Activated CD8-positive, alpha-beta memory T cell treated with anti-CD3 and anti-CD28 coated beads, Interleukin-2, amount 50 U/mL, for 48 hours (primary cell): ENCODE results near the gene MYO9A.

ENCODE experiments used
- DNase-seq: peaks from one replicate; pipeline ENCODE4 v3.0.0-alpha.2; 2020

MYO9A gene

DNA sequence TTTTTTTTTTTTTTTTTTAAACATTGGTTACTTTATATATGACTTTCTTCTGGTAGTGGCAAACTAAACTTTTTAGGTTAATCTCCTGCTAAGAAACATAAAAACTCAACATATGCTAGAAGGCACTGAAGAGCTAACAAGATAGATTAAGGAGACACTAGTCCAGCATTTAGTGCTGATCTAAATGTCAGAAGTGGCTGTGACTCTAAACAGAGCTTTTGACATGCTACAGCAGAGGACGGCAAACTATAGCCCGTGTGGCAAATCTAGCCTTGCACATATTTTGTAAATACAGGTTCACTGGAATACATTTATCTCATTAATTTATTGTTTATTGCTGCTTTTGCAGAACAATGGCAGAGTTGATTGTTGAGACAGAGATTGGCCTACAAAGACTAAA is 287.0 kb downstream of the MYO9A start:
- DNase-seq: no peak

DNA sequence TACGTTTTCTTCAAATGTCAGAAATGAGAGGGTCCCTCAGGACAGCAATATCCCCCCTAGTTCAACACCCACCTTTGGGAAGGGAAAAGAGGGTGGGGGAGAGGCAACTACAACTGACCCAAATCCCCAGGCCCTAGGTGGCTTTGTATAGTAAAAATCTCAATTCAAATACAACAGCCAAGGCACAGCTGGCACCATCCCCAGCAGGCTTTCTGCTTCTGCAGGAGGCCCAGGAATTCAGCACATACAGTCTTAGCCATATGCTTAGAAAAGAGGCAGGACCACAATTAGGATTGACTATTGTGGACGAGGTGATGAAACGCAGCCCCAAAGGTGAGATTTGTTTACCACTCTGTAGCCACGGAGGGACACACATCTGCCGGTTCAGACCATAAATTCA is 291.8 kb downstream of the MYO9A start:
- DNase-seq: no peak

DNA sequence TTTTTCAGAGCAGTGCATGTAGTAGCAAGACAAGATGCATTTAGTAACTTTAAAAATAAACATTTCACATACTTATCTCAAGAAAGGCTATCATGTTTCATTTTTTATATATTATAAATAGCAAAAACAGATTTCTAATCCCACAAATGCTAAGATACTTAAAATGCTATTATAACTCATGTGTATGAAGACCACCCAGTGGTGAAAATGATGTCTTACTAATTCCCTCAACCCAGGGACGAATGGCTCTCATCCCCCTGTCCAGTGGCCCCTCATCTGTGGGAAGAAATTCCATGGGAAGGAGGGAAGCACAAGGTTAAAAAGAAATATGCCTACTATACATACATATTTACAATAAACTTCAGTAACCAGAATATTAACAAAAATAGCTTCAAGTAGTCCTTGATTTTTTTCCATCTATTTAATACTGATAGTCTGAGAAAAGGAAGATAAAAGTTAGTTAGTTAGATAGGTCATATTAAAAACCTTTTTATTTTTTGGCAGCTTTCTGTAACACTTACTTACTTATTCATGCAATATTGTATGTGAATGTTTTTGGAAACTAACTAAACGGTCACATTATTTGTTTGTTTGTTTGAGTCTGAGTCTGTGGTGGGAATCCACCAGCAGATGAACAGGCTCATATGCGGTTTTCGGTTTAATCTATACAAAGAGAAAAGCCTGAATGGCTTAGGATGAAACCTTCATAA is 292.8 kb downstream of the MYO9A start:
- DNase-seq: no peak

DNA sequence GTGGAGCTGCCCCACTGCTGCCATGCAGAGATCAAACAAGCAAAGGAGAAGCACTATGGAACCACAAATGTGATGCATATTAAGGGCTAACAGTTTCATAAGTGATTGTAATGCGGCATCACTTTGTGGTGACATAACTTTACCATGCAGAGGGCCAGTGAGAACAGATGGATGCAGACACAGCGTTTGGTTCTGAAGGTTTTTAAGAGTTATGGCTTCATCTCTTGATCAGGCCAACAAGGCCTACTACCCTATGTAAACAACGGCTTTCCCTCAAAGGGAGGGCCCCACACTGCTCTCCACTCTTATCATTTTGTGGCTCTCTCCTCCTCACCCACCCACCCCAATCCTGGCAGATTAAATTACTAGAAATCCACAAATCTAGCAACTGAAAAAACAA is 294.1 kb downstream of the MYO9A start:
- no peak for DNase-seq

DNA sequence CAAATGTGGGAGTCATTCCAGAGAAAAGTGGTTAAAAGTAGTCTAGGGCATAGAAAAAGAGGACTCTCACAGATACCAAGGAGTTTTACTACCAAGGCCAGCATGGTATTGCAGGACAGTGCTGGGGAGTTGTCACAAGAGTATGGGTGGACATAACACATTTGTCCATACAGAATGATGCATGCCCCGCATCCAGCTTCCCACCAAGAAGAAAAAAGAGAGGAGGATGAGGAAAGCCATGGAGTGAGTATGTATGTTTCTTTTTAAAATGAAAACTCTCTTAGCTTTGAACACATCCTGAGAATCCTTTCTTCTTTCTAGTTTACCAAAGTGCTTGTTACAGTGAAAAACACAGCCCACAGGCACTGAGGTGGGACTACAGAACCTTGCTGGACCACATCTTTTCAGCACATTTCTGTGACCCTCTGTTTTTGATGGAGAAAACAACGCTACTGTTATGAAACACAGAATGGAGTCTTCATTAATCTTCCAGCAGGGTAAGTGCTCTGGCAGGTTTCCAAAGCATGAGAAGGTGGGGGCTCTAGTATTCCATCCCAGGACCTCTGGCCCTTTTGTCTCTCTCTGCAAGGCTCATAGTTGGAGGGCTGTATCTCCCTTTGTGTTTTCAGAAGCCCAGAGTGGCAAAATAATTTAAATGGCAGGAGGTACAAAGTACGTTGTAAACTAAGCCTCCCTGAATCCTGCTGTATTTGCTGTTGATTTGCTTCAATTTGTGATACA is 294.9 kb downstream of the MYO9A start:
- no peak for DNase-seq

DNA sequence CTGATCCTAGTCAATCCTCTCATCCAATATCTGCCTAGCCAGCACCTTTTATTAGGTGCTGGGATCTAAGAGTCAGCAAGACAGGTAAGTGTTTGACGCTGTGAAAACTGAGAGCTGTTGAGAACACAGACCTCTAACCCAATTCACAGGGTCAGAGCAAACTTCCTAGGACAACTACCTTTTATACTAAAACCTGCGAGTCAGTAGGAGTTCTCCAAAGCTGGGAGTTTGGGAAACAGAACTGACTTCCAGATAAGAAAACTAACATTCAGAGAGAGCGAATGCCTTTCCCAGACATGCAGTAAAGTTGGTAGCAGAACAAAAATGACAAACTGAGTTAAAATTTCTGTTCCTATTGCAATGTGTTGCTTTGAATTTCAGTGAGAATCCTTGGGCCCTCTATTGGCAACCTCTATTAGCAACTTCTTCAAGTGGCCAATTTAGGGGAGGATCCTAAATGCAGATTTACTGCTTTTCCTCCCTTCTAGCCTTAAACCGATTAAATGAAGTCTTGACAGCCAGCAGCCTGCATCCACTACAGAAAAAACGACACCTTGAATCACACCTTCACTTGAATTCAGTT is 296.3 kb downstream of the MYO9A start:
- DNase-seq: no peak

DNA sequence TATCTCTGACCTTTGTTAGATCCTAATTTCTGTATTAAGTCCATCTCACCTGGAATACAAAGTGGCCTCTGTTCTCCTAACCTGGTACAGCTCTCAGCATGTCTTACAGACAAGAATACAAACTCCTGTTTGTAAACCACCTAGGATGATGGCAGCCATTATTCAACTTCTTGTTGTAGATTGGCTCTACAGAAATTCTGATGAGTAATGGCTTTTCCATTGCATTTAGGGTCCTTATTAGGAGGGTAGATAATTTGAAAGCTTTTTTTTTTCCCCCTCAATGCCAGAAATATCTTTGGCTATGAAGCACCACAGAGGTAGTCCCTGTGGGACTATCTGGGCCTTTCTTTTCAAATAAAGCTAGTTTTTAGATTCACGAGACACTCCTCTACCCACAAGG is 297.8 kb downstream of the MYO9A start:
- DNase-seq: no peak

DNA sequence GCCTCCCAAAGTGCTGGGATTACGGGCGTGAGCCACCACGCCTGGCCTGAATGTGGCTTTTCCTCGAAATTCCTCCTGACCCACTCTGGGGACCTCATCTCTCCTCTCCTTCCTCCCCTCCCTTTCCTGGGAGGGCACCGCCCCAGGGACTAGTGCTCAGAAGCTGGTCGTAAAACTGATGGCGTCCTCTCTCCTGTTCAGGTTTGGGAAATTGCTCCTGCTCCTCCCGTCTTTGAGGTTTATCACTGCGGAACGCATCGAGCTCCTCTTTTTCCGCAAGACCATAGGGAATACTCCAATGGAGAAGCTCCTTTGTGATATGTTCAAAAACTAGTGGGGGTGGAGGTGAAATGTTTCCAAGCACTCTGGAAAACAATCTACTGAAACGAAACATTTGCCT is 300.6 kb downstream of the MYO9A start:
- no peak for DNase-seq

DNA sequence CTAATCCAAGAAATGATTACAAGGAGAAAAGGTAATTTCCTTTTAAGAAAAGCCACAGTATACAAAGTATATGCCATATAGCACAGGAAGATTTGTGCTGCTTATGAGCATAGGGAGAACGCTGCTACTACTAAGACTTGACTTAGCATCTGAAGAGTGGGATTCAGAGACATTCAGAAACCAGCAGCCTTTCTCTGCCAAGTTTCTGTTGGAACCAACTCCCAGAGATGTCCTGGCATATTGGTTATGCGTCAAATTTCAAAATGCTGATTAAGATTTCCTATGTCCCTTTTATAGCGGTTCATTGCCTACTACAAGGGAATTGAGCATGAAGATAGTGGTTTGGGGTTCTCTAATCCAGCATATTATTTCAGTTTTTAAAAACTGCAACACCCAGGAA is 302.6 kb downstream of the MYO9A start:
- no peak for DNase-seq

DNA sequence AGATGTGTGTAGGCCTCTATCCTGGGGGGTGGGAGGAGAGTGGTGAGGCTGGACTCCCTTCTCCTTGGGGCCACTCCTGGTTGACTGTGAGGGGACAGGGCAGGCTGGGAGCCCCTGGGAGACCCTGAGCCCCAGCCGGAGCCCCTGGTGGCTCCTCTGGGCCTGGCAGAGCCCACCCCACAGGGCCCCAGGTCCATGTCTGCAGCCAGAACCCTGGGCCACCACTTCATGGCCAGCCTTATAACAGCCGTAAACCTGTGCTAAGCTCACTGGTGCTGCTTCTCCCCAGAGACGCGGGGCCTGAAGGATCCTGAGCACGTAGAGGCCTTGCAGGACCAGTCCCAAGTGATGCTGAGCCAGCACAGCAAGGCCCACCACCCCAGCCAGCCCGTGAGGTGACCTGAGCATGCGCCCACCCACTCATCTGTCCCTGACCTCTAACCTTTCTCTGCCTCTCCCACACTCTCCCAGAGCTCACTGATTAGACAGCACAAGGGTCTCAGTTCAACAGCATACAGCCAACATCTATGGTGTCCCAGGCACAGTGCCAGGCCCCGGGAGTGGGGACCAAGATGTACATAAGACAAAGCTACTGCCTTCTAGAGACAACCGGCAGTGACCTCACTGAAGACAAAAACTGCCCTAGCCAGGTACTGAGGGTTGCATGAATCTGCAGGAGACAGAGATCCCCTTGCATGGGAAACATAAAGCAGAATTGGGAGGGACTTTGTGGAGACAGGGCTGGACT is 304.1 kb downstream of the MYO9A start:
- no peak for DNase-seq

DNA sequence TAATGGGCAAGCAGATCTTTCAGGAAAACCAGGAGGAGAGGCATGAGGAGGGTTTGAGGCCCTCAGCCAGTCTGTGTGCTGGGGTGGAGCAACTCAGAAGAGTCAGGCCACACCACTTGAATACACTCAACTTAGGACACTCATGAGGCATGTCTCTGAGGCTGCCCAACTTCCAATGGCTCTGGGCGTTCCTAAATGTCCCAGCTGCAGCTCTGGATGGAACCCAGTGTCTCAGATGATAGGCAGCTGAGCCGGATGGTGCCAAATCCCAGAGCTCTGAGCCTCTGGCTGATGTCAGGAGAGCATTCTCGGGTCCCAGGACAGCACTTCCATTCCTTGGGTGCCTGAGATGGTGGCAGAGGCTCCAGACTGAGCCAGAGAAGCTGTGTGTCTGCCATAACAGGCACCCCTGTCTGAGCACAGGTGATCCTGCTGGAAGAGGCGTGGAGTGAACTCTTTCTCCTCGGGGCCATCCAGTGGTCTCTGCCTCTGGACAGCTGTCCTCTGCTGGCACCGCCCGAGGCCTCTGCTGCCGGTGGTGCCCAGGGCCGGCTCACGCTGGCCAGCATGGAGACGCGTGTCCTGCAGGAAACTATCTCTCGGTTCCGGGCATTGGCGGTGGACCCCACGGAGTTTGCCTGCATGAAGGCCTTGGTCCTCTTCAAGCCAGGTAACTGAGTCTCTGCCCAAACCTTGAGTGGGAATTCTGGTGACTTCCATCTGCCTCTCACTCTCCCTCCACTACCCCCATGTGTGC is 304.8 kb downstream of the MYO9A start:
- no peak for DNase-seq

DNA sequence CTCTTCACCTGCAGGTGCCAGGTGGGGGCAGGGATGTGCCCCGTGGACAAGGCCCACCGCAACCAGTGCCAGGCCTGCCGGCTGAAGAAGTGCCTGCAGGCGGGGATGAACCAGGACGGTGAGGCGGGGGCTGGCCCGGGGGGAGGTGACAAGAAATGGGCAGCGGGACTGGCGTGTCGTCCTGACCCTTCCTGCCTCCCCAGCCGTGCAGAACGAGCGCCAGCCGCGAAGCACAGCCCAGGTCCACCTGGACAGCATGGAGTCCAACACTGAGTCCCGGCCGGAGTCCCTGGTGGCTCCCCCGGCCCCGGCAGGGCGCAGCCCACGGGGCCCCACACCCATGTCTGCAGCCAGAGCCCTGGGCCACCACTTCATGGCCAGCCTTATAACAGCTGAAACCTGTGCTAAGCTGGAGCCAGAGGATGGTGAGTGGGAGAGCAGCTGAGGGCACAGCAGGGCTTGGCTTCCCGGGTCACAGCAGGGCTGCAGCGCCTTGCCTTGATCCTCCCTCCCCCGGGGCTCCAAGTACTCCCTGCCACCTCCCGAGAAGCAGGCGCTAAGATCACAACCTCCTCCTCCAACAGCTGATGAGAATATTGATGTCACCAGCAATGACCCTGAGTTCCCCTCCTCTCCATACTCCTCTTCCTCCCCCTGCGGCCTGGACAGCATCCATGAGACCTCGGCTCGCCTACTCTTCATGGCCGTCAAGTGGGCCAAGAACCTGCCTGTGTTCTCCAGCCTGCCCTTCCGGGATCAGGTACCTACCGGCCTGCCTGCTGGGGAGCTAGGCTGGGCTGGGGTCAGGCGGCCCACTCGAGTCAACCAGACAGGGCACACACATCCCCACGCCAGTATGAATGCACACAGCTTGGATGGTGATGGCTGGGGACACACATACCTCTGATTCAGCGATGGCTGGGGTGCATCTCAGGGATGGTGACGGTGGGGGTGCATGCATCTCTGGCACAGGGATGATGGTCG is 305.9 kb downstream of the MYO9A start:
- DNase-seq: no peak

DNA sequence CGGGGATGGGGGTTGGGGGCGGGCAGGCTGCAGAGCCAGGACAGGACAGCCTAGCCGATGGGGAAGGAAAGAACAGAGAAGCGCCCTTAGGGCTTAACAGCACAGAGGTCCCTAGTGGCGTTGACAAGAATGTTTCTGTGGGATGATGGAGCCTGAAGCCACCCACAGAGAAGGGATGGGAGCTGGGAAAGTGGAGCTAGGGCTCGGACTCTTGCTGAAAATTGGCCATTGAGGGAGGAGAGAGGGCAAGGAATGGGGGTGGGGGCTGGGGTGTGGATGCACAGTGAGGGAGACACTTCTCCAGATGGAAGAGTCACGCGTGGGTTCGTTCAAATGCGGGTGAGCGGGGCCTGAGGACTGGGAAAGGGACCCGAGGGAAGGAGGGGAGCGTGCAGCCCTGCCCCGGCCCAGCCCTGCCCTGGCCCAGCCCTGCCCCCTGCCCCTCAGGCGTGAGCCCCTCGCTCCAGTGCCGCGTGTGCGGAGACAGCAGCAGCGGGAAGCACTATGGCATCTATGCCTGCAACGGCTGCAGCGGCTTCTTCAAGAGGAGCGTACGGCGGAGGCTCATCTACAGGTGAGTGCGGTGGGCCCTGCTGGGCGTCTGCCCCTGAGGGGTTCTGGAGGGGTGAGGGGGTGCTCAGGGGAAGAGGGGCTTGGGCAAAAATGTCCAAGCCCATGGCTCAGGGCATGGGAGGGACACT is 306.8 kb downstream of the MYO9A start:
- DNase-seq: no peak

DNA sequence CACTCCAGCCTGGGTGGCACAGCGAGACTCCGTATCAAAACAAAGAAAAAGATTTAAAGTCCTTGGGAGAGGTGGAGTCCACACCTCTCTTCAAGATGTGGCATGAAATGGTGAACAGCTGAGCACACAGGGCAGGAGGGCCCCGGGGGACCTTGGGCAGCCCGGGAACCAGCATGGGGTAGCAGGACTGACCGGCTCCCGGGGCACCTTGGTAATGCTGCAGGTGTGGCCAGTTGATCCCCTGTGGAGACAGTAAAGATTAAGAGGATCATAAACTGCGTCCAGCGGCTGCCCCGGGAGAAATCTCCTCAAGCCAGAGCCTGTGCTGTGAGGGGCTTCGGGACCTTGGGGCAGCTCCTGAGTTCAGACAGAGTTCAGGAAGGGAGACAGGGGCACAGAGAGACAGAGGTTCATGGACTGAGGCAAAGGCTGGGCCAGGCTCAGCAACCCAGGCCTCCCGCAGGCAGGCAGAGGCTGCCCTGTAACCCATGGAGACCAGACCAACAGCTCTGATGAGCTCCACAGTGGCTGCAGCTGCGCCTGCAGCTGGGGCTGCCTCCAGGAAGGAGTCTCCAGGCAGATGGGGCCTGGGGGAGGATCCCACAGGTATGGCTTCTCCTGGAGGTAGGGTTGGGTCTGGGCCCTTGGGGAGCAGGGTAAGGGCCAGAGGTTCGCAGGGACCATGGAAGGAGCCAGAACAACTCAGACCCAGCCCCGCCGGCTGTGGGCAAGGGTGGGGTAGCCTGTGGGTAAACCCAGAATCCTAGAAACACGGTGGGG is 307.5 kb downstream of the MYO9A start, which contains the start of gene NR2E3:
NR2E3 (plus strand) TSS at position 299 of the 780 bp plus-strand sequence; CDS start at position 489, 190 bp downstream.
- DNase-seq: no peak

DNA sequence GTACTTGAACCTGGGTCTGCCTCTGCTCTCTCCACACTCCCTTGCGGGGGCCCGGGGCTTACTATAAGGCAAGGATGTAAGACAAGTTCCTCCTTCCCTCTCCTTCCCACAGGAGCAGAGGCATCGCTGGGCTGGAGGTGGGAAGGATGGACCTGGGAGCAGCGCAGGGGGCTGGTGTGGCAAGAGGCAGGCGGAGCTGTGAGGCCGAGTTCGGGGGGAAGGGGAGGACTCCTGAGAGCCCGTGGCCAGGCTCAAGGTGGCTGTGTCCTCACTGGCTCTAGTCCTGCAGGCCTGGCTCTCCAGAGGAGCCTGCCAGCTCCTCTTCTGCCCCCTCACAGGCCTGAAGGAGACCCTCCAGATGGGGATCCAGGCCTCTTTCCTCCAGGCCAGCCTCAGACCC is 308.6 kb downstream of the MYO9A start:
- DNase-seq: no peak

DNA sequence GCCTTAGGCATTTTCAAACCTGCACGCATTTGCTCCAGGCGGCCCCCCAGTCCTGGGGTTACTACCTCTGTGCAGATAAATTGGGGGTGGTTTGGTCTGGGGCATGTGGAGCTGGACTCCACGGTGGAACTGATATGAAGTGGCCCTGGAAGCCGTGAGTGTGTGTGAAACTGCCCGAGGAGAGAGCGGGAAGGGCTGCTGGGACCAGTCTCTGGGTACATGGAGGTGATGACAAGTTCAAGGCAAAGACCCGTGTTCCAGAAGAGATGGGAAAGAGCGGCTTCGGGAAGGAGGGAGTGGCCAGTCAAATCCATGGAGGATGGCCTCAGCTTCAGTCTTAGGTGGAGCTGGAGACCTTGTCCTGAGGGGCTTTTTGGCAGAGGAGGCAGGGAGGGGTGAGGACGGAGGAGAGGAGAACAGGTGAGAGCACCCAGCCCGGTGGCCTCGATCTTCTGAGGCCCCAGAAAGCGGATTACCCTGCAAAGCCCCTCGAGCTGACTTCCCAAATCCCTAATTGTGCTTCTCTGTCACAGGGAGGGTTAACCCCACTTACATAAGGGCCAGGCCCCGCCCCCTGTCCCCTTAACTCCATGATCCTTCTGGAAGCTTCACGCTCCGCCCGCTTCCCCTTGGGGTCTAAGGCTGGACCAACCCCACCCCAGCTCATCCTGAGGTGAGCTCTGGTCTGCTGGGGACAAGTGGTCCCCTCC is 309.5 kb downstream of the MYO9A start:
- DNase-seq: no peak

DNA sequence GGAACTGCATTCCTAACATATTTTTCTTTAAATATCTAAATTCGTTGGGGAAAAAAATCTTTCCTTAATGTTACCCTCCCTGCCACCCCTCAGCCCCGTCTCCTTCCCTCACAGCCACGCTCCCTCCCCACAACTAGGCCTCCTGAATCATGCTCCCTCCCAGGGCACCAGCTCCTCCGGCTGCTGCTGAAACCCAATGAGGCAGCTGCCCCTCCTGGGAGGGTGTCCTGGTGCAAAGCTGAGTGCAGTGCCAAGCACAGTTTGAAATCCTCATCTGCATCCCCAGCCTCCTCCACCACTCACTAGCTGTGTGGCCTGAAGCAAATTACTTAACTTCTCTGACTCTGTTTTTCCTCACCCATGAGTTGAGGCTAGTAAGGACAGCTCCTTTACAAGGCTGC is 310.3 kb downstream of the MYO9A start:
- DNase-seq: no peak

DNA sequence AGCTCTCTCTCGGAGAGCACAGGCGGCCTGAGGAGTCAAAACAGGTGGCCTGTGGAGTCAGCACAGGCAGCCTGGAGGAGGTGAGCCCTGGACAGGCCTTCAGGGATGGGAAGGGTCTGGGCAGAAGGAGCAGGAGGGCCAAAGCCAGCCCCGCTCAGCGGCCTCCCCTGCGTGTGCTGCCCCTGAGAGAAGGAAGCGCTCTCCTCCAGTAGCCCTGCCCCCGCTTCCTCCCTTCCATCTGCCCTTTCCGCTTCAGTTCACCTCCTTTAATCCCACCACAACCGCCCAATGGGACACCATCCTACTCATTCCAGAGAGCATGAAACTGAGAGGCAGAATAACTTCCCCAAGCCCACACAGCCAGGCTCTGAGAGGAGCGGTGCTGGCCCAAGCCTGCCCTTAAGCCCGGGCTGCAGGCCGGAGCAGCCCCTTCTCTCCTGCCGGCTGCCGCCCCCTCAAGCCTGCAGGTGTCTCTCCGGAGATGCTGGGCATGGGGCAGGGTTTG is 310.8 kb downstream of the MYO9A start:
- no peak for DNase-seq

DNA sequence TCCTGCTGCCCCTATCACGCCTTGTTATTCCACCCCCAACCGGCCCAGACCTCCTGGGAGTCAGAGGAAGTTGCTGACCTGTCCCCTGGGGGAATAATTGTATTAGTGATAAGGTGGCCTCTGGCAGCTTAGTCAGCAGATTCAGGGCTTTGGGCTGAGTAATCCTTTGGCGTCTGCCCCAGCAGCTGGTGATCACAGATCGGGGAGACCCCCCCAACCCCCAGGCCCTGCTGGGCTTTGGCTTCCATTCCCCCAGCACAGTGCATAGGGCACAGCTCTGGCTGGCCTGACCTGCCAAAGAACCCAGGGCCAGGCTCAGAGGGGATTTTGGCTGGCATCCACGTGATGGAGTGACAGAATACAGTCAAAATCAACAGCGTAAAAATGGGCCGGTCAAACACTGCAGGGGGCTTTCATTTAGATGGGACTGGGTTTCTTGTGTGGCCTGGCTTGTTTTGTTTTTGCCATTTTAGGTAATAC is 311.5 kb downstream of the MYO9A start:
- no peak for DNase-seq
